Activated CD8-positive, alpha-beta memory T cell treated with anti-CD3 and anti-CD28 coated beads for 1 hour (primary cell): Measurements from ENCODE around the gene RAI1.

Experiments used
- DNase-seq, 2 donors: peaks; one replicate each; pipeline ENCODE4 v3.0.0-alpha.2; 2020; ENCODE audit warnings: low read depth in 1 of 2; ENCODE audit errors: extremely low read depth in 1 of 2

The RAI1 gene

DNA sequence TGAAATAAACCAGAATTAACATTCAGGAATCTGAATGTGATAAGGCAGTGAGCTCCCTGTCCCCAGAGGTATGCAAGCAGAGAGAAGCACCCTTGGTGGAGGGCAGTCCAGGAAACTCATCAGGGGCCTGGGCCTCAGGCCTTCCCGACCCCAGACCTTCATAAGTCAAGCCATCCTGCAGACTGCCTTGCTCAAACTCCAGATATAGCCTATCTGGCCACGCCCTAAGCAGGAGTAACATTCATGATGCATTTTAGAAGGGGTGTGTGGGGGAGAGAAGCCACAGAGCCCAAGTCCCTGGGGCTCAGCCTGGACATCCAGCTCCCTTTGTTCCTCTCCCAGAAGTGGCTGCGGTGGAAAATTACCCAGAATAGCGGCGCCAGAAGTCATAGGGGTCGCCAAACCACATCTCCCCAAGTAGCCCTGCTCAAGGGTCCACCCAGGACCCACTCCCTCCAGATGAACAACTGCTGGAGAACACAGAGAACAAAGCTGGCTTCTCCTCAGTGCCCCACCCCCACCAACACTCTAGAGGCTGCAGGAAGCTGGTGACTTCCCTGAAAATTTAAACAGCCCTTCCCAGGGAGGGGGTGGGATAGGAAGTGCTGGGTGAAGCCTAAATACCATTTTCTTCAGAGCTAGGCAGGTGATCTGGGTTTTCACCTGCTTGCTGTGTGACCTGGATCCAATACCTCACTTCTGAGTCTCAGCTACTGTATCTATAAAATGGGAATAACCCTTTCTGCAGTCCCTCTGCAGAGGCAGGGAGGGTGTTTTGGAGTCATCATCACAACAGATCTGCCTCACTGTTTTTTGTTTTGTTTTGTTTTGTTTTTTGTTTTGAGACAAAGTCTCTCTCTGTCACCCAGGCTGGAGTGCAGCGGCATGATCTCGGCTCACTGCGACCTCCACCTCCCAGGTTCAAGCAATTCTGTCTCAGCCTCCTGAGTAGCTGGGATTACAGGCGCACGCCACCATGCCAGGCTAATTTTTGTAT, 157.0 kb downstream of the RAI1 start:
- no peak for DNase-seq

DNA sequence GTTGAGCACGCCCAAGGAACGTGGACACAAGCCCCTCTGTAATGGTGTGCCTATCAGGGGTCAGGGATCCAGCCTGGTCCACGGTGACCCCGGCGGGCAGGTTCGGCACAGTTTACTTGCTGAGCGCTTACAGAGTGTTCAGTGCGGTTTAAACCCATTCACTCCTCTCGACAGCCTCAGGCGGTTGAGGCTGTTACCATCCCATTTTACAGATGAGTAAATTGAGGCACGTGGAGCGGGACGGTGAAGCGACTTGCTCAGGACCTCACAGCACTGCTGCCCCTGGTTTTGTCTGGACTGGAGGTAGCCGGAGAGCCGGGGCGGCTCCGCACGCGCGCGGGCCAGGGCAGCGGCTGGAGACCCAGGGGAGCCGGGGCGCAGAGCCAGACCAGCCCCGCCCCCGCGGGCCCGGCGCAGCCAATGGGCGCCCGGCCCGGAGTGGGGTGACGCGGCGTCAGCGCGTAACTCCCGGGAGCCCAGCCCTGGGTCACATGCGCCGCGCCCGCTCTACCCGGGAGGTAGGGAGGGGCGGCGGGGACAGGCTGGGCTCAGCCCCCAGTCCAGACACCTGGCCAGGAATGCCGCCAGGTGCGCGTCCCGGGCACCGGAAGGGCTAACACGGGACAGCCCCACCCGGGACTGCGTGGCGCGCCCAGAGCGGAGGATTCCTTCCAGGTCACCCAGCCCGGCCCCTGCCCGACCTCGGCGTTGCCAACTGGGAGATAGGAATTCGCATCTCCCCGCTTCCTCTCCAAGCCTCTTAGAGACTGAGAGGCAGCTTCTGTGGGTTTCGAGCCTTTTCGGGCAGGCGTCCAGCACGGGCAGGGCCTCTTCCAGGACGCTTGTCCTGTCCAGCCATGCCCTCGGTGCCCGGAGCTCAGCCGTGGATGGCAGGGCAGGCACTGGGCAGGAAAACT, 158.8 kb downstream of the RAI1 start:
- peak; percentile 43 to 70 for DNase-seq

DNA sequence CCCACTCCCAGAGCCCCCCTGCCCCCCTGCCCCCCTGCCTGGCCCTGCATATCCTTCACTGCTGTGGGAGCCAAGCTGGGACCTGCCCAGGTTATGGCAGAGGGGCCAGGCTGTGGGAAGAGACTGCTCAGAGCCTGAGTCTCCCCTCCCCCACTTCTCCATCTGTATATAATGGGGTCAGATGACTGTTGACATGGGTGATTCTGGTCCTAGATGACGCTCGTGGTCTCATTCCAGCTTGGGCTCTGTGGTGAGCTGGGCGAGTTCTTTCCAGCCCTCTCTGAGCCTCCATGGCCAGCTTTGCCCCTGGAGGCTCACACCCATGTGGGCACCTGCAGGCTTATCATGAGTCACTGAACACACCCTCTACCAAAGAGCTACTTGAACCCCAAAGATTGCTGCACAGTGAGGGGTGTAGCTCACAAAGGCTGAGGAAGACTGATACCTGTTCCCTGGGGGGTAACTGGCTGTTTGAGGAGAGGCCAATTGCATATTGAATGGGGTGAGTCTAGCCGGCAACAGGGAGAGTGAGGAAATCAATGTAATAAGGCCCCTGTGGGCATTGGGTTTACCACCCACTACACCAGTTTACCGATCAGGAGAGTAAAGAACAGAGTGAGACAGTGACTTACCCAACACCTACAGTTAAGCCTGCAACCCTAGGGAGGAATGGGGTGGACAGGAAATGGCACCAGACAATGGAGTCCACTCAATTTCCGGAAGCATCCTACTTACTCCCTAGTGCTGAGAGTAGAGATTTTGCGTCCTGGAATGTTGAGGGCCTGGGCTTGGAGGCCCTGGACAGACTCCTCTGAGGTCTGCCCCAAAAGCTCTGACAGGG, 159.7 kb downstream of the RAI1 start:
- no peak for DNase-seq

DNA sequence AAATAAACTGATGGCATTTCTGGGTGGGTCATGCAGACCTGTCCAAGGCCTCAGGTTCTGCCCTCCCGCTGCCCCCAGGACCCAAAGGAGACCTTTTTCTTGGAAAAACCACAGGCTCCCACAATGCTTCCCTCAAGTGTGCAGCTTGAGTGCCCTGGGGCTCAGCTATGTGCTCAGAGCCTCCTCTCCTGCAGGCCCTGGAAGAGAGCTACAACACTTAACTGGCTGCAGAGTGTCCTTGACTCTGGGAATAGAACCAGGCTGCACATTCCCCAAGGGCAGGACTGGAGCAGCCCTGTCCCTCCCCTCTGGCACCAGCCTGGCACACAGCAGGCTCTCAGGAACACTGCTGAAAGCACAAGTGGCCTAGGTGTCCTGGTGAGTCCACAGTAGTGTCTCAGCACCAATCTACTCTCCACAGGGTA, 160.4 kb downstream of the RAI1 start:
- DNase-seq: no peak

DNA sequence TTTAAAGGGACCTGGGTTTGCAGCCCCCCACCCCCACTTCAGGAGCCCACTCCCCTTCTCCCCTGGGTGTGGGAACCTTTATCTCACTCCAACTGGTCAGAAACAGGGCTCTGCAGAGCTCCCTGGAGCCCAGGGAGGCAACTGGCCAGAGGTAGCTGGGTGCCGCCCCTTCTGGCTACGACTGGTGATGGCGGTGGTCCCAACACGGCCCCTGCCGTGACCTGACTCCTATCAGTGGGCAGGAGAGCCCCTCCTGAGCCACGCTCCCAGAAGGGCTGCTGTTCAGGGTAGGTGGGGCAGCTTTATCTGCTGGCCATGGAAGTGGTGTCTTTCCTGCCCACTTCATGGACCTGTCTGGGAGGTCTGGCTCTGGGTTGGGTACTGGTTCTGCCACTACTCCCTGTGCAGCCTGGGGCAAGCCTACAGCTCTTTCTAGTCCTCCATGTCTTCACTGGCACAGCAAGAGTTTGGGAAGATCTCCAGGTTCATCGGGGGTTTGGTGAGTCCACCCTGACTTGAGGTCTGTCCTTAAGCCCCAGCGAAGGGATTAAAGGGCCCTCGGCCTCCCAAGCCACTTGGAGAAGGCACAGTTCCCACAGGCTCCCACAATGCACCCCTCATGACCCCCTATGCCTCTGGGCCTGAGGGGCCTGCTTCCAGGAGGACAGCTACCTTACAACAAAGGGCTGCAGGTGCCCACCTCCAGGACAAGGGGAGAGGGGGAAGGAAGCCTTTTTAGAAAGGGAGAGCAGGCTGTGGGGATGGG, 161.0 kb downstream of the RAI1 start:
- DNase-seq: no peak

DNA sequence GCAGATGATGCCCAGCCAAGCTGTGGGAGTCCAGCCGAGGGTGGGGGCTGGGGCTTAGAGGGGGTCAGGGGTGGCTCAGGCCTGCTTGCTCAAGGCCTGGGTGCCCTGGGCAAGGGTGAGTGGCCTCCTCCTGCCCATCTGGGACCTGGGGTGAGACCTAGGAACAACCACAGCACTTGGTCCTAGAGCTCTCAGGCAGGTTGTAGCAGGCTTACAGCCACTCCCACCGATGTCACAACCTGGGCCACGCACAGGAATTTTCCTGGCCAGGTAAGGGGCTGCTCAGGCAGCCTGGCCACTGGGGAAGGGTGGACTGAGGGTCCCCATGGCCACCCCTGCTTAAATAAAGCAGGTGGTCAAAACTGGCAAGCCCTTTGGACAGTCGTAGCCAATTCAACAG, 161.8 kb downstream of the RAI1 start:
- DNase-seq: no peak

DNA sequence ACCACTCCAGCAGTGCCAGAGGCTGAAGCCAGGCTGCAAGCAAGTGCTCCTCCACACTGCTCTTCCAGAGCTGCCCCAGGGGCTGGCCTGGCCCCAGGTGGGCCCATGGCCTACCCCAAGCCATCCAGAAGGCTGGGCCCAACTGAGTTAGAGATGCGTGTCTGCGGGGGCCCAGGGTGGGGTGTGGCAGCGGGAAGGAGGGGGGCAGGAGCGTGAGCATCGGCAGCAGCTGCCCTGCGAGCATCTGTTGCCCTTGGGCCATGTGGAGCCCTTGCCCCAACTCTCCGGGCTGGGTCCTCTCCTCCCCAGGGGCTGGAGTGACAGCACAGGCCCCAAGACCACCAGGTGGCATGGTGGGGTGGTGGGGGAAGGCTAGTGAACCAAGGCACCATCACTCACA, 162.8 kb downstream of the RAI1 start:
- DNase-seq: no peak

DNA sequence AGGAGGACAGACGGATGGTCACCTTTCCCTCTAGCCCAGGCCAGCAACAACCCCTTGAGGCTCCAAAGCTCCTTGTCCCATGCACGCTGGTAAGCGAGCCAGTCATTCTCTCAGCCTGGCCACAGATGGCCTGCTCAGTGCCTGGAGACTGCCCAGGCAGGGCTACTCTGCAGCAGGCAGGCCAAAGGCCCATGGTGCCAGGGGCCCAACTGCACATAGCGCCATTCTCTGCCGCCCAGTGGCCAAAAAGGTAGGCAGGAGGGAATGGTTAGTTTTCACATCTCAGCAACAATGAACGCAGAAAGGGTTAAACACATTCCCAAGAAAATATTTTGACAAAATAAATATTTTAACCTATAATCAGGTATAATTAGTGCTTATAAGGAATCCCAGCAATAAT, 163.2 kb downstream of the RAI1 start:
- no peak for DNase-seq

DNA sequence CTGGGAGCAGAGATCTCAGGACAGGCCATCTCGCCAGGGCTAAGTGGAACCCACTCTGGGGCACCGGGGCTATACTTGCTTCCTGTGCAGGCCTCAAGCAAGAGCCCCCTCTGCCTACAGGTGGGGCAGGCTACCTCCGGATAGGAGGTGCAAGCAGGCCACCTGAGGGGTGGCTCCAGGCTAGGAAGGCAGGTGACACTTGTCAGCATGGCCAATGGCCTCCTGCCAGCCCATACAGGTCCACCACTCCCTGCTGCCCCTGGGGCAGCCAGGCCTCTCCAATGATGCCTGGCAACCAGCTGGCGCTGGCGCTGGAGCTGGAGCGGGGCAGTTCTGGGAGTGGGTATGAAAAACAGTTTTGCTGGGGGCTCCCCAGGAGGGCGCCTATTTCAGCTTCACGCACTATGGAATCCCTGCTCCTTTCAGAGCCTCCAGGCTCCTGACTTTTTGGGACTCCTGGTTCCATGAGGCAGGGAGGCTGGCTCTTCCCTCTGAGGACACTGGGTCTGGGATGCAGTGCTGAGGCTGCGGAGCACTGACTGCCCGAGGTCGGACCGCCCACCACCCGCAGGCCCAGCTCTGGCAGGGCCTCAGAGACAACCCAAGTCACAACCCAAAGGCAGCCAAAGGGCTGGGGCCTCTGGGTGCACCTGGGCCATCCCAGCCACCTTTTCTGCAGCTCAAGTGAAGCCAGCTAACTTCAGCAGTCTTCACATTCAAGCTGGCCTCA, 164.0 kb downstream of the RAI1 start:
- no peak for DNase-seq

DNA sequence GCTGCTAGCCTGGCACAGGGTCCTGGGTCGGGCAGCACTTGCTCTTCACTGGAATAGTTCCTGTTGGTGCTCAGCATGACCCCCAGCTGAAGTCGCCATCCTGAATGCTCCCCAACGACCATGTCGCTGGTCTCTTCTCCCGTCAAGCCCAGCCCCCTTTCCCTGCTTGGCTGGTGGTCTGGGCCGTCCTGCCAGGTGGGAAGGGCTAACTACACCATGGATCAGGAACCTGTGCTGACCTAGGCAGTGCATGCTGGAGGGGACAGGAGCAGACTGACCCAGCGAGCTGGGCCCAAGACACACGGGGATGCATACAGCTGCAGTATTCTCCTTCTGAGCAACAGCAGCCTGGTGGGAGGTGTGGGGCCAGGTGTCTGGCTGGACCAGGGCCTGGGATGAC, 164.7 kb downstream of the RAI1 start:
- no peak for DNase-seq

DNA sequence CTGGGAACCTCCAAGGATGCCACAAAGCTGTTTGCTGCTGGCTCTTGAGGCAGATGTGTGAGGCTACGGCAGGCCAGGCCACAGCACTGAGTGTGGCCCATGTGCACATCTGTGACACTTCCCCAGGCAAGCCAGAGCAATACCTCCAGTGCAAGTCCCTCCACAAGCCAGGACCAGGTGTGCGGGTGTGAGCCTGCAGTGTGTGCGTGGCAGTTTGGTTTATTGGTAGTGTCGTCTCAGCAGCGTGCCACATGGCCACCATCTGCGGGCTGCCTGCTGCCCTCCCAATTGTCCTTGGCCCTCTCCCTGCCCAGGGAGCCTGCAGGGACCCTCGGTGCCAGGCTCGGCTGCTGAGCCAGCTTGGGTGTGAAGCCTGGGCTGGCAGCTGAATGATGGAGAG, 165.4 kb downstream of the RAI1 start:
- no peak for DNase-seq

DNA sequence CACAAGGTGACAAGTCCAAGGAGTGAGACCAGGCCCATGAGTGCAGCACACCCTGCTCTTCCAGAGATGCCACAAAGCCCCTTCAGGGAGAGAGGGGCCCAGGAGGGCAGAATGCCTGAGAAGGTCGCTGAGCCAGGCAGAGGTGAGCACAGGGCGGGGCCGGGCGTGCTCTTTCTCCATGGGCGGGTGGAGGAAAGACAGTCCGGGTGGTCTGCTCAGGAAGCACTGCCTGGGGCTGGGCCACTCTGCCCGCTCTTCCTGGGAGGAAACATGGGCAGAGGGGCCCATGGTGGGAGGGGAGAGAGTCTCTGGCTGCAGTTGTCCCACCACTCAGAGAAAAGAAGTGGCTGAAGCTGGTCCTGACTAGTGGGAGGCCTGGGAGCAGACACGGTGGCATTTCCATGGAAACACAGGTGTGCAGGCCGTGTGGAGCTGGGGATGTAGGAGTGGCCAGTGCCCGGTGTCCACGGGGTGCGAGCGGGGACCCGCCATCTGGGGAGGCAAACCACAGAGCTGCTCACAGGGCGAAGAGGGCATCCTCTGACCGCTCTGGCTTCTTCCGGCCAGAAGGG, 165.9 kb downstream of the RAI1 start:
- no peak for DNase-seq

DNA sequence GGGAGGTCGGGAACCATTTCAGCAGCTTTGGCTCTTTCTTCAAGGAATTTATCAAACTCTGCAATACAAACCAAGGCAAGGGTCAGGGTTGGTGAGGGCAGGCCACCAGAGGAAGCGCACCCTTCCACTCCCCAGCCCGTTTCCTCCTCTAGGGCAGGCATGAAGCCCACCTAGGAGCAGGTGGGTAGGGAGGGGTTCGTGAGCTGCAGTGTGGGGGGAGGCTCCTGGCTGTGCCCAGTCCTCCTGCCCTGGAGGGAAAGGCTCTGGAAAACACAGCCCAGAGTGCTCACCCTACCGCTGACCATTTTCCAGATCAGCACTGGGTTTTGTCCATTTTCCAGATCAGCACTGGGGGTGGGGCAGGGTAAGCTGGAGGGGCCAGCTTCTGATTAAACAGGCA, 166.5 kb downstream of the RAI1 start:
- no peak for DNase-seq

DNA sequence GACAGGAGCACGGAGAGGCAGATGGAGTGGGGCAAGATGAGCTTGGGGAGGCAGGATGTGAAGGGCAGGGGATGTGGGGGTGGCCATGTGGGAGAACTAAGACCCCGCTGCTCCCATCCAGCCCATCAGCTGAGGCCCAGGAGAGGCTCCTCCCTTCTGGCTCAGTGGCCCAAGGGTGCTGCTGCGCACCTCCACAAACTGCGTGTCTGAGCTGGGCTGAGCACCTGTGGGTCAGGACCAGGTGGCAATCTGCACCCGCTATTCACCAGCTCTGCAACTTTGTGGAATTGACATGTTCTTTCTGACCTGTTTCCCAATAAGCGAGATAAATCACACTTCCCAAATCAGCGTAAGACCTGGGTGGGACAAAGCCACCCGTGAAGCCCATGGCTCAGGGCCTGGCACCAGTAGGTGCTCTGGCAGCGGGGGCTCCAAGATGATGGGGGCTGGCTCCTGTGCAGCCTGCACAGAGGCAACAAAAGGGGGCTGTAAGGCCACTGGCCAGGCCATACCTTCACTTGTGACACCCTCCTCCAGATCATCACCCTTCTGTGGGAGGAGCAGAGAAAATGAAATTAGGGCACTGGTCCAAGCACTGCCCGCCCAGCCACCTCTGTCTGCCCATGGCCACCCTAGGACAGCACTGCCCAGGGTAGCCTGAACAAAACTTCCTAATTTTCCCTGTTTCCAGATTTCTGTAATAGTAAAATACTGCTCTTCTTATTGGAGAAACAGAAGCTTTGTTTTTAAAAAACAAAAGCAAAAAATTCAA, 167.2 kb downstream of the RAI1 start:
- DNase-seq: no peak

DNA sequence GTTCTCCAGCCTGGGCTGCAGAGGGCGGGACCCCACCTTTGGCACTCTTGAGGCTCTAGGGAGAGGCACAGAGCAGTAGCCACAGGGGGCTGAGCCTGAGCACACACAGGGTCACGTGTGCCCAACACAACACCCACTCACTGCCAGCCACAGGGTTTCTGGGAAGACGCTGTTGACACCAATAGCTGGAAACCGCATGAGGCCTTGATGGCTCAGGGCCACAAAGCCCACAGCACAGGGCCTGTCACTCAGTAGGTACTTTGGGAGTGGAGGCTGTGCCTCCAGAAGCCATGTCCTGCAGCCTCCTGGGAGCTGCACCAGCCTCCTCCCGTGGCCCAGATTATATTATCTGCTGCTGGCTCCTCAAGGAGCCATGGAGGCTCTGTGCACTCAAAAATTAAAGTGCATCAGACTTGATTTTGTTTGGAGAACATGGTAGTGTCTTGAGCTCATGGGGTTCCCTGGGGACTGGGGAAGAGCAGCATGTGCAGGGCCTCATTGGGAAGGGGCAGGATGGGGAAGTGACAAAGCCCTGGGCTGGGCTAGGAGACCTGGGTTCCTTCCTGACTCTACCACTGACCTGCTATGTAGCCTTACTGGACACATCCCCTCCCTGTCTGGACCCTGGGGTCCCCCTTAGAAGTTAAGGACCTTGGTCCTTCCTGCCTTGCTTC, 168.0 kb downstream of the RAI1 start:
- DNase-seq: peak; percentile 59 to 66

DNA sequence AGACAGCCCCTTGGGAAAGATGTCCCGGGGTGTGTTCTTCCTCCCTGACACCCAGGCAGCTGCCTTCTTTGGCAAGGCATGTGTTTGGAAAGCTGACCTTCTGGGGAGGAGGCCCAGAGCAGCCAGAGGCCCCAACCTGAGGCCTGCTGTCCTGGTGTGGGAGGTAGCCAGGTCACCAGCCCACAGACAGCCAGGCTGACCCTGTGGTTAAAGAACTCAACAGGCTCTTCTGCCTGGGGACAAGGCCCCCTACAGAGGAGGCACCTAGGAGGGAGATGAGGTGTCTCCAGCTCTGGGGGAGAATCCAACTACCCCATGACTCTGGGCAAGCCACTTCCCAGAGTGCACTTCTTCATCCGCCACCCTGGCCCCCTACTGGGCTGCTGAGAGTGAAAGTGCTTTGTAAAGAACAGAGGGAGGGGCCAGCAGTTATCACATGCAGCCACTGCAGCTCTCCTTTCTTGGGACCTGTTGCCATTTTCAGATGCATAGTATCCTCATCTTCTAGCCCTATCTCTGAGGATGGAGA, 168.7 kb downstream of the RAI1 start:
- no peak for DNase-seq
